Measurements from ENCODE around the gene WFIKKN1.

WFIKKN1 gene

GRCh38 chr16:603933-604332 lies 26.9 kb upstream of the WFIKKN1 start:
- H3K9me3 Mint-ChIP-seq = no peaks in the 10 kb centered on the region
- H3K36me3 Mint-ChIP-seq = no peaks in the 10 kb centered on the region
- no peak overlapping the region for H3K27ac Mint-ChIP-seq
- DNase-seq (ENCODE audit: low spot score in 2 of 2) (no peak), ATAC-seq (ENCODE audit: low read depth) (no peak)
- H3K4me1 Mint-ChIP-seq = peaks cover 7% of the 10 kb centered on the region
- no peaks in the 10 kb centered on the region for H3K27me3 Mint-ChIP-seq
- no peak overlapping the region for H3K4me3 Mint-ChIP-seq

- H3K36me3 Mint-ChIP-seq = no peaks in the 10 kb centered on the region
- H3K27me3 Mint-ChIP-seq = no peaks in the 10 kb centered on the region
- H3K9me3 Mint-ChIP-seq = no peaks in the 10 kb centered on the region
- H3K4me1 Mint-ChIP-seq = peaks cover 12% of the 10 kb centered on the region
- no peak for DNase-seq (ENCODE audit: low spot score in 2 of 2)
- H3K27ac Mint-ChIP-seq = no peak overlapping the region
- no peak for ATAC-seq (ENCODE audit: low read depth)
- no peak overlapping the region for H3K4me3 Mint-ChIP-seq
Measured at GRCh38 chr16:606656-607307, 24.0 kb upstream of the WFIKKN1 start.

GRCh38 chr16:608019-608418 lies 22.8 kb upstream of the WFIKKN1 start:
- H3K4me3 Mint-ChIP-seq = no peak overlapping the region
- H3K9me3 Mint-ChIP-seq = no peaks in the 10 kb centered on the region
- H3K4me1 Mint-ChIP-seq = peaks cover 12% of the 10 kb centered on the region
- no peak for DNase-seq (ENCODE audit: low spot score in 2 of 2)
- H3K27ac Mint-ChIP-seq = no peak overlapping the region
- H3K36me3 Mint-ChIP-seq = no peaks in the 10 kb centered on the region
- ATAC-seq (ENCODE audit: low read depth) = peak; percentile 19
- no peaks in the 10 kb centered on the region for H3K27me3 Mint-ChIP-seq

- H3K27ac Mint-ChIP-seq = no peak overlapping the region
- no peak overlapping the region for H3K4me3 Mint-ChIP-seq
- no peaks in the 10 kb centered on the region for H3K27me3 Mint-ChIP-seq
- ATAC-seq (ENCODE audit: low read depth) = no peak
- DNase-seq (ENCODE audit: low spot score in 2 of 2) = no peak
- peaks cover 12% of the 10 kb centered on the region for H3K4me1 Mint-ChIP-seq
- peaks cover 3% of the 10 kb centered on the region for H3K36me3 Mint-ChIP-seq
- H3K9me3 Mint-ChIP-seq = no peaks in the 10 kb centered on the region
Measured at GRCh38 chr16:609316-609715, 21.5 kb upstream of the WFIKKN1 start.

- Mint-ChIP-seq H3K27me3 (no peaks in the 10 kb centered on the region), H3K4me1 (peaks cover 16% of the 10 kb centered on the region), H3K36me3 (peaks cover 9% of the 10 kb centered on the region), H3K27ac (no peak overlapping the region), H3K4me3 (no peak overlapping the region), H3K9me3 (no peaks in the 10 kb centered on the region)
- DNase-seq (ENCODE audit: low spot score in 2 of 2) (no peak), ATAC-seq (ENCODE audit: low read depth) (no peak)
Measured at GRCh38 chr16:609984-610383, 20.8 kb upstream of the WFIKKN1 start.

- Mint-ChIP-seq H3K36me3 (peaks cover 10% of the 10 kb centered on the region), H3K9me3 (no peaks in the 10 kb centered on the region), H3K4me3 (no peak overlapping the region), H3K27ac (no peak overlapping the region), H3K4me1 (peaks cover 16% of the 10 kb centered on the region), H3K27me3 (no peaks in the 10 kb centered on the region)
- ATAC-seq (ENCODE audit: low read depth) (peak; percentile 68), DNase-seq (ENCODE audit: low spot score in 2 of 2) (peak in 1 of 2 donors; percentile 42)
Measured at GRCh38 chr16:610513-611381, 20.0 kb upstream of the WFIKKN1 start.

GRCh38 chr16:615122-615521 lies 15.7 kb upstream of the WFIKKN1 start:
- no peak for ATAC-seq (ENCODE audit: low read depth)

GRCh38 chr16:616733-617586 lies 13.8 kb upstream of the WFIKKN1 start:
- H3K9me3 Mint-ChIP-seq = no peaks in the 10 kb centered on the region
- H3K4me1 Mint-ChIP-seq = peaks cover 9% of the 10 kb centered on the region
- no peaks in the 10 kb centered on the region for H3K27me3 Mint-ChIP-seq
- peaks cover 10% of the 10 kb centered on the region for H3K36me3 Mint-ChIP-seq
- no peak for DNase-seq (ENCODE audit: low spot score in 2 of 2)
- no peak for ATAC-seq (ENCODE audit: low read depth)
- H3K4me3 Mint-ChIP-seq = no peak overlapping the region
- no peak overlapping the region for H3K27ac Mint-ChIP-seq

More at GRCh38 chr16:615122-615521, 15.7 kb upstream of the WFIKKN1 start:
- H3K27ac Mint-ChIP-seq = no peak overlapping the region
- H3K4me3 Mint-ChIP-seq = no peak overlapping the region
- H3K4me1 Mint-ChIP-seq = peaks cover 9% of the 10 kb centered on the region
- peaks cover 10% of the 10 kb centered on the region for H3K36me3 Mint-ChIP-seq
- no peak for DNase-seq (ENCODE audit: low spot score in 2 of 2)
- no peaks in the 10 kb centered on the region for H3K27me3 Mint-ChIP-seq
- no peaks in the 10 kb centered on the region for H3K9me3 Mint-ChIP-seq

- H3K36me3 Mint-ChIP-seq = peaks cover 10% of the 10 kb centered on the region
- no peak for ATAC-seq (ENCODE audit: low read depth)
- H3K27me3 Mint-ChIP-seq = no peaks in the 10 kb centered on the region
- H3K4me3 Mint-ChIP-seq = no peak overlapping the region
- DNase-seq (ENCODE audit: low spot score in 2 of 2) = no peak
- H3K4me1 Mint-ChIP-seq = peaks cover 9% of the 10 kb centered on the region
- no peak overlapping the region for H3K27ac Mint-ChIP-seq
- H3K9me3 Mint-ChIP-seq = no peaks in the 10 kb centered on the region
Measured at GRCh38 chr16:617855-618254, 12.9 kb upstream of the WFIKKN1 start.

- DNase-seq (ENCODE audit: low spot score in 2 of 2) (no peak), ATAC-seq (ENCODE audit: low read depth) (no peak)
- Mint-ChIP-seq H3K9me3 (no peaks in the 10 kb centered on the region), H3K4me3 (no peak overlapping the region), H3K36me3 (peaks cover 5% of the 10 kb centered on the region), H3K27ac (no peak overlapping the region), H3K27me3 (no peaks in the 10 kb centered on the region), H3K4me1 (peaks cover 6% of the 10 kb centered on the region)
Measured at GRCh38 chr16:619476-620100, 11.2 kb upstream of the WFIKKN1 start.

- no peak for DNase-seq (ENCODE audit: low spot score in 2 of 2)
- Mint-ChIP-seq H3K36me3 (no peaks in the 10 kb centered on the region), H3K4me1 (peaks cover 3% of the 10 kb centered on the region), H3K9me3 (no peaks in the 10 kb centered on the region), H3K4me3 (no peak overlapping the region), H3K27ac (no peak overlapping the region), H3K27me3 (no peaks in the 10 kb centered on the region)
- no peak for ATAC-seq (ENCODE audit: low read depth)
Measured at GRCh38 chr16:620700-621525, 9.9 kb upstream of the WFIKKN1 start.

- no peaks in the 10 kb centered on the region for H3K9me3 Mint-ChIP-seq
- H3K36me3 Mint-ChIP-seq = peaks cover 3% of the 10 kb centered on the region
- no peak overlapping the region for H3K4me3 Mint-ChIP-seq
- H3K27ac Mint-ChIP-seq = no peak overlapping the region
- H3K4me1 Mint-ChIP-seq = peaks cover 3% of the 10 kb centered on the region
- DNase-seq (ENCODE audit: low spot score in 2 of 2) (no peak), ATAC-seq (ENCODE audit: low read depth) (no peak)
- no peaks in the 10 kb centered on the region for H3K27me3 Mint-ChIP-seq
Measured at GRCh38 chr16:621526-622105, 9.2 kb upstream of the WFIKKN1 start.

- no peaks in the 10 kb centered on the region for H3K9me3 Mint-ChIP-seq
- no peak overlapping the region for H3K4me3 Mint-ChIP-seq
- H3K4me1 Mint-ChIP-seq = peaks cover 3% of the 10 kb centered on the region
- no peaks in the 10 kb centered on the region for H3K27me3 Mint-ChIP-seq
- no peak overlapping the region for H3K27ac Mint-ChIP-seq
- DNase-seq (ENCODE audit: low spot score in 2 of 2) = no peak
- H3K36me3 Mint-ChIP-seq = peaks cover 5% of the 10 kb centered on the region
- ATAC-seq (ENCODE audit: low read depth) = no peak
Measured at GRCh38 chr16:622920-623280, 7.9 kb upstream of the WFIKKN1 start.
